ENCODE measurements around the gene FLNC. TPM values are rescaled to one million over a fixed set of nuclear protein-coding genes. Genes with fewer than 3 reads are reported as not detected.

FLNC gene
- total and polyA plus RNA-seq, 2 donors (not counting 1 experiment from before 2014, with no cell fraction given), result 0.01 TPM; not detected in 1

- DNase-seq, result no peak
- CTCF ChIA-PET, result interaction anchor here (1.5 kb wide), 1 partner anchor 47 kb away, joined by 4 read pairs; no protein-coding TSS in a partner anchor
- Histone ChIP-seq H3K4me1 (ENCODE audit: control insufficient read depth in 2 of 2, insufficient read depth in 2 of 2, low read length in 2 of 2) (peaks cover 6 to 16% of the 10 kb centered on the region in 2 donors), H3K27me3 (replicated peaks in 1 of 4; ENCODE audit: control extremely low read depth in 1 of 4, control insufficient read depth in 3 of 4, insufficient read depth in 4 of 4, low read length in 3 of 4) (peaks cover 0 to 9% (median under 1%) of the 10 kb centered on the region in 4 experiments), H3K9me3 (ENCODE audit: control extremely low read depth in 1 of 3, control insufficient read depth in 2 of 3, insufficient read depth in 1 of 3, low read length in 2 of 3) (no peaks in the 10 kb centered on the region), H3K4me3 (ENCODE audit: control extremely low read depth in 1 of 5, extremely low read depth in 1 of 5, insufficient read depth in 1 of 5, low read depth in 2 of 5, low read length in 4 of 5) (no peak overlapping the region), H3K36me3 (replicated peaks in 1 of 2; ENCODE audit: control extremely low read depth in 1 of 2, control insufficient read depth in 1 of 2, extremely low read depth in 1 of 2, insufficient read depth in 2 of 2, low read length in 1 of 2) (no peaks in the 10 kb centered on the region), H3K9ac (ENCODE audit: low read length) (no peak overlapping the region), H4K20me1 (ENCODE audit: control insufficient read depth, insufficient read depth, low read length, poor library complexity, severe bottlenecking) (no peaks in the 10 kb centered on the region), H3K79me2 (ENCODE audit: control insufficient read depth, insufficient read depth, low read length) (no peaks in the 10 kb centered on the region), H3K4me2 (replicated peaks; ENCODE audit: low read depth, low read length, poor library complexity, severe bottlenecking) (no peak overlapping the region), H2AFZ (ENCODE audit: insufficient read depth, low read depth, low read length, poor library complexity, severe bottlenecking) (no peak overlapping the region), H3K27ac (ENCODE audit: low read length in 2 of 2) (no peak overlapping the region)
- H3K9me3 Mint-ChIP-seq (ENCODE audit: insufficient read depth), result no peaks in the 10 kb centered on the region
- WGBS (ENCODE audit: insufficient coverage), result 89% methylated on average over 8 of the region's 14 CpGs
- POLR2A ChIA-PET, result interaction anchor here (0.6 kb wide), 1 partner anchor 238 kb away, joined by 4 read pairs; no protein-coding TSS in a partner anchor
- no peak overlapping the region for H3K27ac Mint-ChIP-seq
- TF ChIP-seq, protein P1, sequence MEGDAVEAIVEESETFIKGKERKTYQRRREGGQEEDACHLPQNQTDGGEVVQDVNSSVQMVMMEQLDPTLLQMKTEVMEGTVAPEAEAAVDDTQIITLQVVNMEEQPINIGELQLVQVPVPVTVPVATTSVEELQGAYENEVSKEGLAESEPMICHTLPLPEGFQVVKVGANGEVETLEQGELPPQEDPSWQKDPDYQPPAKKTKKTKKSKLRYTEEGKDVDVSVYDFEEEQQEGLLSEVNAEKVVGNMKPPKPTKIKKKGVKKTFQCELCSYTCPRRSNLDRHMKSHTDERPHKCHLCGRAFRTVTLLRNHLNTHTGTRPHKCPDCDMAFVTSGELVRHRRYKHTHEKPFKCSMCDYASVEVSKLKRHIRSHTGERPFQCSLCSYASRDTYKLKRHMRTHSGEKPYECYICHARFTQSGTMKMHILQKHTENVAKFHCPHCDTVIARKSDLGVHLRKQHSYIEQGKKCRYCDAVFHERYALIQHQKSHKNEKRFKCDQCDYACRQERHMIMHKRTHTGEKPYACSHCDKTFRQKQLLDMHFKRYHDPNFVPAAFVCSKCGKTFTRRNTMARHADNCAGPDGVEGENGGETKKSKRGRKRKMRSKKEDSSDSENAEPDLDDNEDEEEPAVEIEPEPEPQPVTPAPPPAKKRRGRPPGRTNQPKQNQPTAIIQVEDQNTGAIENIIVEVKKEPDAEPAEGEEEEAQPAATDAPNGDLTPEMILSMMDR (IDR thresholded peaks at IDR 0.05), result no peak
- no peak for TF ChIP-seq EZH2 (IDR thresholded peaks at IDR 0.05; ENCODE audit: borderline replicate concordance, insufficient read depth, low read depth, low read length, poor library complexity, severe bottlenecking)
- intact Hi-C loops (cut with micrococcal nuclease), result no loop called here
- no peak for ATAC-seq (ENCODE audit: low read depth)
- no peak overlapping the region for H3K4me3 Mint-ChIP-seq
- H3K27me3 Mint-ChIP-seq, result peaks cover 5% of the 10 kb centered on the region
- peaks cover under 1% of the 10 kb centered on the region for H3K4me1 Mint-ChIP-seq
Observed at GRCh38 chr7:128836729-128837348, 6.6 kb downstream of the FLNC start.

DNA sequence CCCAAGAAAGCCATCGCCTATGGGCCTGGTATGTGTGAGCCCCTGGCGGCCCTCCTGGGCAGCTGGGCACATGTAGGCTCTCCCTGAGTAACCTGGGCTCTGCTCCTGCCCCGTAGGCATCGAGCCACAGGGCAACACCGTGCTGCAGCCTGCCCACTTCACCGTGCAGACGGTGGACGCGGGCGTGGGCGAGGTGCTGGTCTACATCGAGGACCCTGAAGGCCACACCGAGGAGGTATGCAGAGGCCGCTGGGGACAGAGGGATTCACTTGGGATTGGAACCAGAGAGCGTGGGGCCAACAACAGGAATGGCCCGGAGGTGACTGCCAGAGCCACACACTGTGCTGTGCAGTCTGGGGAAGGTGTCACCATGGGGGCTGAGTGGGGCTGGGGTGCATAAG, 7.3 kb downstream of the FLNC start:
- H3K4me3 Mint-ChIP-seq, result no peak overlapping the region
- H3K9me3 Mint-ChIP-seq (ENCODE audit: insufficient read depth), result no peaks in the 10 kb centered on the region
- Histone ChIP-seq H3K9me3 (ENCODE audit: control extremely low read depth in 1 of 3, control insufficient read depth in 2 of 3, insufficient read depth in 1 of 3, low read length in 2 of 3) (no peaks in the 10 kb centered on the region), H2AFZ (ENCODE audit: insufficient read depth, low read depth, low read length, poor library complexity, severe bottlenecking) (no peak overlapping the region), H3K79me2 (ENCODE audit: control insufficient read depth, insufficient read depth, low read length) (no peaks in the 10 kb centered on the region), H3K27me3 (replicated peaks in 1 of 4; ENCODE audit: control extremely low read depth in 1 of 4, control insufficient read depth in 3 of 4, insufficient read depth in 4 of 4, low read length in 3 of 4) (peaks cover 0 to 4% (median 0%) of the 10 kb centered on the region in 4 experiments), H3K27ac (ENCODE audit: low read length in 2 of 2) (no peak overlapping the region), H3K36me3 (replicated peaks in 1 of 2; ENCODE audit: control extremely low read depth in 1 of 2, control insufficient read depth in 1 of 2, extremely low read depth in 1 of 2, insufficient read depth in 2 of 2, low read length in 1 of 2) (no peaks in the 10 kb centered on the region), H3K4me2 (replicated peaks; ENCODE audit: low read depth, low read length, poor library complexity, severe bottlenecking) (no peak overlapping the region), H3K4me3 (ENCODE audit: control extremely low read depth in 1 of 5, extremely low read depth in 1 of 5, insufficient read depth in 1 of 5, low read depth in 2 of 5, low read length in 4 of 5) (no peak overlapping the region), H3K9ac (ENCODE audit: low read length) (no peak overlapping the region), H3K4me1 (ENCODE audit: control insufficient read depth in 2 of 2, insufficient read depth in 2 of 2, low read length in 2 of 2) (peaks cover under 1 to 12% of the 10 kb centered on the region in 2 donors), H4K20me1 (ENCODE audit: control insufficient read depth, insufficient read depth, low read length, poor library complexity, severe bottlenecking) (no peaks in the 10 kb centered on the region)
- DNase-seq (no peak), ATAC-seq (ENCODE audit: low read depth) (no peak)
- ChIA-PET POLR2A (interaction anchor here (0.6 kb wide), 1 partner anchor 29 kb away, joined by 10 read pairs; no protein-coding TSS in a partner anchor), CTCF (no interaction called here)
- intact Hi-C loops (cut with micrococcal nuclease), result no loop called here
- 93% methylated on average over 16 of the region's 16 CpGs for WGBS (ENCODE audit: insufficient coverage)
- no peak for TF ChIP-seq EZH2 (IDR thresholded peaks at IDR 0.05; ENCODE audit: borderline replicate concordance, insufficient read depth, low read depth, low read length, poor library complexity, severe bottlenecking)
- TF ChIP-seq, protein P1 (IDR thresholded peaks at IDR 0.05), result no peak
- no peak overlapping the region for H3K27ac Mint-ChIP-seq
- peaks cover 5% of the 10 kb centered on the region for H3K27me3 Mint-ChIP-seq
- peaks cover 4% of the 10 kb centered on the region for H3K4me1 Mint-ChIP-seq

All from B cell (primary cell).